ENCODE data around the gene MRGPRX3. TPM values are rescaled to one million over a fixed set of nuclear protein-coding genes. Genes with fewer than 3 reads are reported as not detected.
"Not testable (repeated sequence)": the region's sequence is repeated elsewhere in the genome, so short reads cannot be mapped to it uniquely, and the experiment has no call there.

Gene MRGPRX3
- not detected for total RNA-seq
- long read RNA-seq = 0 reads

DNA sequence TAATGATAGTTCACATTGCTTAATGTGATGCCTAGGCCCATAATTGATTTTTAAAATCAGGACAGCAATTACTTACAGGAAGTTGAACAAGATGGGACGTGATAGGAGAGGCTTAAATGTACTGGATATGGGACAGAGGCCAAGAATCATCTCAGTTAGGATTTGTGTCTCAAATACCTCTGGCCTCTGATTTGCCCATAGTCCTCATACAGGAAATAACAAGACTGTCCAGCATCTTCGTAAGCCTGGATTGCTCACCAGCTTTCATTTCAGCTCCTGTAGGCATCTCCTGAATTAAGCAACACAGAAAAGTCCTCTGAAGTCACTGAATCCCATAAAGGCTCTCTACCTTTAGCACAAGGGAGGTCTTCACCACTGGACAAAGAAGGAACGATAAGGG, at the start of gene MRGPRX3:
Gene MRGPRX3 (plus strand): TSS at position 231 of the 400 bp plus-strand sequence. CDS start 4,632 bp downstream, outside the sequence.
- no peak for DNase-seq (ENCODE audit: low spot score)

DNA sequence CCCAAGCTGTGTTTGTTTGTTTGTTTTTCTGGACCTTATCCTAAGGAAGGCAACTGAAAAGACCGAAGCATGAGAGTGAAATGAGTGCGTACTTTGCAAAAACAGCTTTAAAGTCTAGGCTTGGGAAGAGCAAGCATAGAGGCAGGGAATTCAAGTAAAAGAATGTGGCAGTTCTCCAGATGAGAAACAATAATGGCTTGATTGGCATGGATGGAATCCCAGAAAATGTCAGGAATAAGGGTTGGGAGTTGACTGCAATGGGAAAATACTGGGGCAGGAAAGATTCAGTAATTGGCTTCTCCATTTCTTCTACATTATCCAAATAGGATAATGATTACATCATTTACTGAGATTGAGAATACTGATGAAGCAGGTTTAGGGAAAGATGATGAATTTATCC, 44.0 kb upstream of the MRGPRX3 start:
- no peak for DNase-seq (ENCODE audit: low spot score)

GRCh38 chr11:18088966-18089365, 43.4 kb upstream of the MRGPRX3 start:
- DNase-seq (ENCODE audit: low spot score) = no peak

DNA sequence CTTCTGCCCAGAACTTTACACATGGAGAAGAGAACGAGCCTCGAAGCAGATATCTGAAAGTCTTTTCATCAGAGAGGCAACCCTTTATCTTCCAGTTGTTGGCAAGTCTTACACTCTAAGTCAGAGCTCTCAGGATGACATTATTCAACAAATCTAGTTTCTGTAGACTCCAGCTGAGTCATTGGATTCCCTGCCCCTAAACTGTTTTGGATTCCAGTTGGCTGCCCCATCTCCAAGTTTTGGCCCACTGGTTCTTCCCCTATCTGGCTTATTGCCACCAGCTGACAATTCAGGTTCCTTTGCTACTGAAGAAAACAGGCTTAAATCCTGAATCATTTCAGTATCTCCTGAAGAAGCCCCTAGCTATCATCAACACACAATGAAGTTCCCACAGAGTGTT, 40.6 kb upstream of the MRGPRX3 start:
- no peak for DNase-seq (ENCODE audit: low spot score)

GRCh38 chr11:18093959-18094358, 38.4 kb upstream of the MRGPRX3 start:
- DNase-seq (ENCODE audit: low spot score) = no peak

DNA sequence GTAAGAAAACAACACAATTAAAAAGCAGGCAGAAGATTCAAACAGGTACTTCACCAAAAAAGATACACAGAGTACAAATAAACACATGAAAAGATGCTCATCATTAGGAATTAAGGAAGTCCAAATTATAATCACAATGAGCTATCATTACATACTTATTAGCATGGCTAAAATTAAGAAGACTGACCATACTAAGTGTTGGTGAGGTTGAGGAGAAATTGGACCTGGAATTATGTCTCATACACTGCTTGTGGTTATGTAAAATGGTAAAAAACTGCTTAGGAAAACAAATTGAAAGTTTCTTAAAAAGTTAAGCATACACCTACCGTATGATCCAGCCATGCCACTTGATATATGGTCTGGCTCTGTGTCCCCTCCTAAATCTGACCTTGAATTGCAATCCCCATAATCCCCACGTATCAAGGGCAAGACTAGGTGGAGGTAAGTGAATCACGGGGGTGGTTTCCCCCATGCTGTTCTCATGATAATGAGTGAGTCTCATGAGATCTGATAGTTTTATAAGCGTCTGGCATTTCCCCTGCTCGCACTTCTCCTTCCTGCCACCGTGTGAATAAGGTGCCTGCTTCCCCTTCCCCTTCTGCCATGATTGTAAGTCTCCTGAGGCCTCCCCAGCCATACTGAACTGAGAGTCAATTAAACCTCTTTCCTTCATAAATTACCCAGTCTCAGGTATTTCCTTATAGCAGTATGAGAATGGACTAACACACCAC, 31.3 kb upstream of the MRGPRX3 start:
- DNase-seq (ENCODE audit: low spot score) = no peak

DNA sequence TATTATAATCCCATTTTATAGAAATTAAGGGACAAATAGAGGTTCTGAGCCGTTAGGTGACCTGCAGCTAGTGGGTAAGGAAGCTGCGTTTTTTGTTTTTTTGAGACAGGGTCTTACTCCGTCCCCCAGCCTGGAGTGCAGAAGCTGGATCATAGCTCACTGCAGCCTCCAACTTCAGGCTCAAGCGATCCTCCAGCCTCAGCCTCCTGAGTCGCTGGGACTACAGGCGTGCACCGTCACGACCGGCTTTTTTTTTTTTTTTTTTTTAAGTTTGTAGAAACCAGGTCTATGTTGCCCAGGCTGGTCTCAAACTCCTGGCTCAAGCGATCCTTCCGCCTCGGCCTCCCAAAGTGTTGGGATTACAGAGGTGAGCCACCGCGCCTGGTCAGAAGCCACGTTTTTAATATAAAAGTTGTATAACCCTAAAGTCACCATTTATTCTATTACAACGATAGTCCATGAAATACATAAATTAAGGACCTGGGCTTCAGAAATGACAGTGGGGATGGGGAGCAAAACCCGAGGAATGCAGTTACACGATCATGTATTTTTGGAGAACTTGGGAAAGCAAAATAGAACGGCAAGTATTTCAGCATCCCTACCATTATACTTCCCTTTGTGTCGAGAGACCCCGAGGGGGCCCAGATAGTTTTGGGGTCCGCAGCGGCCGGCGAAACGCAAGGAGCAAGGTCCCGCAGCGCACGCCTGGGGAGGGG, 27.1 kb upstream of the MRGPRX3 start:
- DNase-seq (ENCODE audit: low spot score) = no peak

DNA sequence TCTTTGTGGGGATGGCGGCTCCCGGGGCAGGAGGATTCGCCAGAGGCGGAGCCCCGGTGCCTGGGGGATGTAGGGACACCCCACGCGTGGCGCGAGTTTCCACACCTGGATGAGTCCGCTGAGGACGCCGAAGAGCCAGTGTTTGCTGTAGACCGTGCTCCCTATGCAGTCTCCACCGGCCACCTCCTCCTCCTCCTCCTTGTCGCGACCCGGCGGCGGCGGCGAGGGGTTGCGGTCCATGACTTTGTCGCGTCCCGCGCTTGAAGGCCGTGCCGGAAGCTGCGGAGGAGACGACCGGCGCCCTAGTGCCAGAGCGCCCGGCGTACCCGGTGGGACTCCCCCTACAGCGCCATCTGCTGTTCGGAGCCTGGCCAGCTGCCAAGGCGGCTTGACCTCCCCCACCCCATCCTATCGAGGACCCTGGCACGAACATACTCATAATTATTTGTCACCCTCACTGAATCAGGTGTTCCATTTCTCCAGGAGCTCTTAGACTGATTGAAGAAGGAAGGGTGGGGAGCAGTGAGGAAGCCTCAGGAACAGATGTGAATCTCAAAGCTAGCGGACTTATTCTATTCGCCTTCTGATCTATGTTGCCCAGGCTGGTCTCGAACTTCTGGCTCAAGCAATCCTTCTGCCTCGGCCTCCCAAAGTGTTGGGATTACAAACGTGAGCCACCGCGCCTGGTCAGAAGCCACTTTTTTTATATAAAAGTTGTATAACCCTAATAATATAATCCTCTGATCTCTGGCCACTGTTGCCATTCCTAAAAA, 26.4 kb upstream of the MRGPRX3 start, which contains the start of gene SAAL1:
Gene SAAL1 (minus strand): TSS at position 281 of the 773 bp plus-strand sequence. CDS start 41 bp downstream, at position 240.
- DNase-seq (ENCODE audit: low spot score) = peak; percentile 94

DNA sequence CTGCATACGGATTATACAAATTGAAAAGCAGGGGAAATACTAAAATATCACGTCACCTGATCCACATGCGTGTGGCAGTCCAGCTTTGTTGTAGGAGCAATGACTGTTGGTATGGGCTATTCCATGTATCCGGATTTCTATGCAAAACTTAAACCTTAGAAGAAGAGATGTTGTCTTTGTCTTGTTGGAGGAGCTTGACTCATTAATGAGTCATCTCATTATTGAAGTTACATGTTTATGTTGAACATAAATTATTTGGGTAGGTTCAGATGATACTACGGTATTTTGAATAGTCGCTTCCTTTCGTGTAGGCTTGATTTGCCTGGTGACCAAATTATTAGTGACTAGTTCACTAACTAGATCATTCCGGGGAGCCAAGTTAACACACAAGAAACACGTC, 25.7 kb upstream of the MRGPRX3 start:
- DNase-seq (ENCODE audit: low spot score) = no peak

DNA sequence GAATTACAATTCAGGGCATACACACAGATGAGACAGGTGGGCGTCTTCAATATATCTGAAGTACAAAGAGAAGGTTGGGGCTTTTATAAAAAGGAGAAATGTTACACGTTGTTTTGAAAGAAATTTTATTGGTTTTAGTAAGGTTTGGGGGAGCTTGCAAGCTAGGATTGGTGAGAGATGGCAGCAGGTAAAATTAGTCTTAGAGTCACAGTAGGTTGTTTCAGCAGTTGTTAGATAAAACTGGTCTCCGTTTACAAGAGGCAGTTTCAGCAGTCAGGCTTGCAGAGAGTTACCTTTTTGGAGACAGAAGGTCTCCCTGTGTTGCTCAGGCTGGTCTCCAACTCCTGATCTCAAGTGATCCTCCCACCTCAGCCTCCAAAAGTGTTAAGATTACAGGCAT, 24.1 kb upstream of the MRGPRX3 start:
- DNase-seq (ENCODE audit: low spot score) = no peak

- DNase-seq (ENCODE audit: low spot score) = no peak
These were observed 21.4 kb upstream of the MRGPRX3 start for GRCh38 chr11:18111005-18111404.

DNA sequence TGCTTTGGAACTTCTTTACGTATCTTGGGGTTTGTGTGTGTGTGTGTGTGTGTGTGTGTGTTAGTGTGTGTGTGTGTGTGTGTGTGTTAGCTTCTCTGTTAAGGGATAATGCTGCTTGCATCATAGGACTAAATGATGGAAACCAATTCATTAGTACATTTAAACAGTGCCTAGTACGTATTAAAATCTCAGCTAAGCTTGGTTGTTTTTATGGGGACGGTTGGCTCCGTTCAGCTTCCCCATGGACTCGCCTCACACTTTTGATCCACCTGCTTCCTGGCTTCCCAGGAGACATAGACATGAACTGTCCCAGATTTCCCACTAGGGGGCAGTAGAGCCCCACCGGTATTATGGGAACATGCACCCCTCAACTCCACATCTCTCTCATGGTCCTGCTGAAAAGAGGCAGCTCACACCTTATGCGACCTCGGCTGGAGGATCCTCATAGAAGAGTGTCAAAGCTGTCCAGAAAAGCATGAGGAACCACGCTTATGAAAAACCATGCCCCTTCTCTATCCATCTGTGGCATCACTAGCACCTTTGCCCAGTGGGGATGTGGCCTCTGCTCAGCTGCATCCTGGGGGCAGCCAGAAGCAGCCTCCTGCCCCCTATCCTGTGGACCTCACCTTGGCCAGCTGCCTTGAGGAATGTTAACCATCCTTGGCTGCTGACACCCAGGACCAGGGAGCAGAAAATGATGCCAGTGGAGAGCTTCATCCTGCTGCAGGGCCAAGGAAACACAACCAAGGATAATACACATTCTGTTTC, 16.8 kb upstream of the MRGPRX3 start:
- DNase-seq (ENCODE audit: low spot score) = no peak

DNA sequence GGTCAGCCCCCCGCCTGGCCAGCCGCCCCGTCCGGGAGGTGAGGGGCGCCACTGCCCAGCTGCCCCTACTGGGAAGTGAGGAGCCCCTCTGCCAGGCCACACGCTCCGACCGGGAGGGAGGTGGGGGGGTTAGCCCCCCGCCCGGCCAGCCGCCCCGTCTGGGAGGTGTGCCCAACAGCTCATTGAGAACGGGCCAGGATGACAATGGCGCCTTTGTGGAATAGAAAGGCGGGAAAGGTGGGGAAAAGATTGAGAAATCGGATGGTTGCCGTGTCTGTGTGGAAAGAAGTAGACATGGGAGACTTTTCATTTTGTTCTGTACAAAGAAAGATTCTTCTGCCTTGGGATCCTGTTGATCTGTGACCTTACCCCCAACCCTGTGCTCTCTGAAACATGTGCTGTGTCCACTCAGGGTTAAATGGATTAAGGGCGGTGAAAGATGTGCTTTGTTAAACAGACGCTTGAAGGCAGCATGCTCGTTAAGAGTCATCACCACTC, 11.0 kb upstream of the MRGPRX3 start:
- not testable (repeated sequence) for DNase-seq (ENCODE audit: low spot score)

DNA sequence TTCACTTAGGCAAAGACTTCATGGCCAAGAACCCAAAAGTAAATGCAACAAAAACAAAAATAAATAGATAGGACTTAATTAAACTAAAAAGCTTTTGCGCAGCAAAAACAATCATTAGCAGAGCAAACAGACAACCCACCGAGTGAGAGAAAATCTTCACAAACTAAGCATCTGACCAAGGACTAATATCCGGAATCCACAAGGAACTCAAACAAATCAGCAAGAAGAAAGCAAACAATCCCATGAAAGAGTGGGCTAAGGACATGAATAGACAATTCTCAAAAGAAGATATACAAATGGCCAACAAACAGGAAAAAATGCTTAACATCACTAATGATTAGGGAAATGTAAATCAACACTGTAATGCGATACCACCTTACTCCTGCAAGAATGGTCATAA, 1.3 kb upstream of the MRGPRX3 start:
- DNase-seq (ENCODE audit: low spot score) = not testable (repeated sequence)

GRCh38 chr11:18135308-18135707, 2.9 kb downstream of the MRGPRX3 start:
- no peak for DNase-seq (ENCODE audit: low spot score)

DNA sequence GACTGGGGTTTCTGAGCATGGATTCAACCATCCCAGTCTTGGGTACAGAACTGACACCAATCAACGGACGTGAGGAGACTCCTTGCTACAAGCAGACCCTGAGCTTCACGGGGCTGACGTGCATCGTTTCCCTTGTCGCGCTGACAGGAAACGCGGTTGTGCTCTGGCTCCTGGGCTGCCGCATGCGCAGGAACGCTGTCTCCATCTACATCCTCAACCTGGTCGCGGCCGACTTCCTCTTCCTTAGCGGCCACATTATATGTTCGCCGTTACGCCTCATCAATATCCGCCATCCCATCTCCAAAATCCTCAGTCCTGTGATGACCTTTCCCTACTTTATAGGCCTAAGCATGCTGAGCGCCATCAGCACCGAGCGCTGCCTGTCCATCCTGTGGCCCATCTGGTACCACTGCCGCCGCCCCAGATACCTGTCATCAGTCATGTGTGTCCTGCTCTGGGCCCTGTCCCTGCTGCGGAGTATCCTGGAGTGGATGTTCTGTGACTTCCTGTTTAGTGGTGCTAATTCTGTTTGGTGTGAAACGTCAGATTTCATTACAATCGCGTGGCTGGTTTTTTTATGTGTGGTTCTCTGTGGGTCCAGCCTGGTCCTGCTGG, 4.9 kb downstream of the MRGPRX3 start:
- no peak for DNase-seq (ENCODE audit: low spot score)

DNA sequence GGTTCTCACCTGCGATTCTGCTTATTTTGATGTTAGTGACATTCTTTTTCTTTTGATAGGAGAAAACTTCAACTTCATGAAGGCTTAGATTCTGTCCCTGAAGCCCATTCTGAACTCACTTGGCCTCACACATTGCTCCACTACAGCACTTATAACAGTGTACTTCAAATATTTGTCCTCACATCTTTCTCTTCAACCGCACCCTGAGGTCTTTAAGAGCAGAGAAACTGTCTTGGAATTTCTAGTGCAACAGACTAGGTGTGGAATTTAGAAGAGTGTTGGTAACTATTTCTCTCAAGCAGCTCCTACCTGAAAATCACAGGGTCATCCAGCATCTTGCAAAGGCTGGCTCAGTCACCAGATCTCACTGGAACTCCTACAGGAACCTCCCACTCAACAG, 7.8 kb downstream of the MRGPRX3 start:
- DNase-seq (ENCODE audit: low spot score) = no peak

- DNase-seq (ENCODE audit: low spot score) = no peak
These were observed 11.9 kb downstream of the MRGPRX3 start for GRCh38 chr11:18144243-18144642.

DNA sequence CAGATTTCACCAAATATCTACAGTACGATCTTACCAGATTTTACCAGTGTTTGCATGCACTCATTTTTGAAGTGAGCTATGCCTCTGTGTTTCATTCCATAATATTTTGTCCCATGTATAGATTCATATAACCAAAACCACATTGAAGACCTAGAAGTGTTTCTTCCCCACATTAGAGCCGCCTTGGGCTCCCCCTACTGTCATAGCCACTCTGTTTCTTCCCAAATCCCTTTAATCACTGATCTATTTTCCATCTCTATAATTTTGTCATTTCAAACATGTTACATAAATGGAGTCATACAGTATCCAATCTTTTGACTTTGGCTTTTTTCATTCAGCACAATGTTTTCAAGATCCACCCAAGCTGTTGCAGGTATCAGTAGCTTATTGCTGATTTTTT, 12.7 kb downstream of the MRGPRX3 start:
- DNase-seq (ENCODE audit: low spot score) = no peak

DNA sequence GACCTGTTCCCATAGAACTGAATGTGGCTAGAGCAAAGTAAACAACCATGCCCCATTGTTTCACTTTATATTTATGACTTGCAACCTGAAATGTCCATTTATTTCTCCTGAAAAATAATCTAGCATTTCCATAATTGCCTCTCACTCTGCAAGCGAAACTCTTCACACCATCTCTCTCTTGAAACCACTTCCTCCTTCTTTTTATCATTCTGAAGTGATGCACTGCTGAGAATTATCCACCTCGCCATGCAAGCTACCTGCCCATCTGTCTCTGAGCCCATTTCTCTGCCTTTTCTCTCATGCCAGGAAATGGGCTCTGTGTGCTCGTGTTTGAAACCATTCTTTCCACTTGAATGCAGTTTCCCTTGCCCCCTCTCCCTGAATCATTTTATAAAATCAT, 13.5 kb downstream of the MRGPRX3 start:
- DNase-seq (ENCODE audit: low spot score) = no peak

DNA sequence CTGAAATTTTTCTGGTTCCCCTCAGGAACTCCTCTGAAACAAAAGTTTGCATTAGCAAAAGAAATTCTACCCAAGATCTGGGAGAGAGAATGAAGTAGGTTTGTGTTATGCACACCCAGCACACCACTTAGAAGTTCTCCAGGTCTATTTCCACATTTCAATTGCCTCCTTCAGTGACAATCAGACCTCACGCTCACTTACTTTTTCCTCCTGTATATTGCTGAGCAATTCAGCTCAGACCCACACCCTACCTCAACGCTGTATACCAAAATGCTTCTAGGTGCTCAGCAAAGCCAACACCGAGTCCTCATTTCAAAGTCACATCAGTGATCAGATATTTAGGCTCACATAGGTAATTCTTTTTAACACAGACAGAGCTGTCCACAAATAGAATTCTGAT, 19.2 kb downstream of the MRGPRX3 start:
- no peak for DNase-seq (ENCODE audit: low spot score)
